Activated CD4-positive, alpha-beta T cell treated with anti-CD3 and anti-CD28 coated beads, Interleukin-2, amount 50 U/mL, for 16 hours (primary cell): ENCODE measurements around the gene DUSP2.

Source experiments
- DNase-seq: peaks from one replicate; pipeline ENCODE4 v3.0.0-alpha.2; 2020

Gene DUSP2

DNA sequence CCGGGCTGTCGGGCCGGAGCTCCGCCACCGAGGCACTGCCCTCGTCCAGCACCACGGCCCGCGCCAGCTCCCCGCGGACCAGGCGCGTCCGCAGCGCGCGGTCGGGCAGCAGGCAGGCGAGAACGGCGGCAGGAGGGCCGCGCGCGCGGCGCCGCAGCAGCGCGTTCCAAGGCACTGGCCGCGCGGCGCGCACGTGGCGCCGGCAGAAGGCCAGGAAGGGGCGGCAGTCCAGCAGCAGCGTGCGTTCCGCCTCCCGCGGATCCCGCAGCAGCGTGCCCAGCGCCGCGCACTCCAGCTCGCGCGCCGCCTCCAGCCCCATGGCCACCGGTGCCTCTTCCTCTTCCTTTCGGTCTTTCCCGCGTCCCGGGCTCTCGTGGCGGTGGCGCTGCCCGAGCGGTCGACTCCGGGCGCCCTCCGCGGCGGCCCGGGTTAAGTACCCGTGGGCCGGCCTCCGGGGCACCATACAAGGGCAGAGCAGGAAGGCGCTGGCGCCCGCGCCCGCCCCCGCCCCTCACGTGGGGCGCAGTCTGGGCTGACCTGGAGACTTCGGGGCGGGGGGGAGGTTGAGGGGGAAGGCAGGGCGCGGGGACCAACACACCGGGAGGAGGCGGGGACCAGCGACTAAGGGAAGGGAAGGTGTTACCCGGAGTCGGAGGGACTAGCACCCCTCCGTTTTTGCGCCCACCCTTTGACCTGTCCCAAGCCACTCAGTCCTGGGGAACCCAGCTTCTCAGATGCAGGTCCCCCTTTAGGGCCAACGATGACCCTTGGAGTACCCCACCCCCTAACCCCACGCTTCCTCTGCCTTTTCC, at the start of gene DUSP2:
TSS of gene DUSP2 (minus strand) at position 405 of the 812 bp plus-strand sequence. CDS start at position 319, 86 bp downstream.
- peak; percentile 94 for DNase-seq

DNA sequence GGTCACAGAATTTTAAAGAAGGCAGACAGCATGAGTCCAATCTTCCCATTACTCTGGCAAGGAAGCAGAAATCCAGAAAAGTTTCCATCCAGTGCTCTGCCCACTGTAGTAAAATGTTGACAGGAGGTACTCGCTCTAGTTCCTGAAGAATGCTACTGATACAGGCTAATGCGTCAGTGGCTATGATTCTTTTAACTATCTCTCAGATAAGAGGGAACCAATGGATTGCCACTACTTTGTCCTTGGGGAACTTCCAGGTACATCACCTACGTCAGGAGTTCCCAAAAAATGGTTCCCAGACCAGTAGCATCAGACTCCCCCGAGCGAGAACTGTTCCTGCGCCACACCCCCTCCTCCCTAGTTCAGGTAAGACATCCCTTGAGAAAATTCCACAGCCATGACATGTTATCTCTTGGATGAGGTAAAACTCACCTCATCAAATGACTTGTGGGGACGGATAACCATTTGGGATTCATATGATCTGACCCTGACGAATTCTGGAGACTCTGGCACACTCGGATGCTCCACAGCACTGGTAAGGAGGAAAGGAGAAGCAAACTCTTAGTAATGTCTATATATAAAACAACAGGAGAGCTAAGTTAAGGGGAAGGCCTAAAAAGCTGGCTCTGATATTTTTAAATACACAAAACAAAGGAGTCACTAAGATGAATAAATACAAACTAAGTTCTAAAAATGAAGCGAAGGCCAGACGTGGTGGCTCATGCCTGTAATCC, 46.9 kb upstream of the DUSP2 start:
- DNase-seq: no peak

DNA sequence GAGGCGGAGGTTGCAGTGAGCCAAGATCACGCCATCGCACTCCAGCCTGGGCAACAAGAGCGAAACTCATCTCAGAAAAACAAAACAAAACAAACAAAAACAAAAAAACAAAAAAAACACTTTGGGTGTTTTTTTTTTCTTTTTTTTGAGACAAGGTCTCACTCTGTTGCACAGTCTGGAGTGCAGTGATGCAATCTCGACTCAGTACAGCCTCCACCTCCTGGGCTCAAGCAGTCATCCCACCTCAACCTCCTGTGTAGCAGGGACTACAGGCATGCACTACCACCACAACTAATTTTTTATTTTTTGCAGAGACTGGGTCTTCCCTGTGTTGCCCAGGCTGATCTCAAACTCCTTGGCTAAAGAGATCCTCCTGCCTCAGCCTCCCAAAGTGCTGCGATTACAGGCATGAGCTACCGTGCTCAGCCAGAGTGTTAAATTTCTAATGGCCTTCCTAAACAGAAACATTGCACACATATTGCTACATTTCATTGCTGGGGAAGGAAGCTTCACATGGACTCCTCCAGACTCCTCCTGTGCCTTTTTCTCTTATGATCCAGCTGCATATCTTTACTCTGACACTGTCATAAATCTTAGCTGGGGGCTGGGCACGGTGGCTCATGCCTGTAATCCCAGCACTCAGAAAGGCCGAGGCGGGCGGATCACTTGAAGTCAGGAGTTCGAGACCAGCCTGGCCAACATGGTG, 43.7 kb upstream of the DUSP2 start:
- DNase-seq: no peak

GRCh38 chr2:96186562-96186961, 41.3 kb upstream of the DUSP2 start:
- no peak for DNase-seq

- no peak for DNase-seq
Observed at GRCh38 chr2:96185516-96185915, 40.3 kb upstream of the DUSP2 start.

DNA sequence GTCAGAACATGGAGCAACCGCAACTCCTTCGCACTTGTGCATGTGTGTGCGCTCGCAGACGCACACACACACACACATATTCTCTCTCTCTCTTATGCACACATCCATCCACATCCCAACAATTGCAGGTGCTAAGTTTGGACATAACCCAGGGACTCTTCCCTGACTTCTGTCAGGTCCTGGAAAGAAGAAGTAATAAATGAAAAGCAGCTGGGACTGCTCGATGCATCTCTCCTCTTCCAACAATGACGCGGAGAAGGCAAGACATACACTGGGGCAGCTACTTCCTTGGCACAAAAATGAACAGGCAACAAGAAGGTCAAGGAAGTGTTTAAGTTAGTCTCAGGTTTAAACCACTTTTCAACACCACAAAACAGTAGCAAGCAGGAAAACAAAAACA, 39.7 kb upstream of the DUSP2 start:
- DNase-seq: no peak

DNA sequence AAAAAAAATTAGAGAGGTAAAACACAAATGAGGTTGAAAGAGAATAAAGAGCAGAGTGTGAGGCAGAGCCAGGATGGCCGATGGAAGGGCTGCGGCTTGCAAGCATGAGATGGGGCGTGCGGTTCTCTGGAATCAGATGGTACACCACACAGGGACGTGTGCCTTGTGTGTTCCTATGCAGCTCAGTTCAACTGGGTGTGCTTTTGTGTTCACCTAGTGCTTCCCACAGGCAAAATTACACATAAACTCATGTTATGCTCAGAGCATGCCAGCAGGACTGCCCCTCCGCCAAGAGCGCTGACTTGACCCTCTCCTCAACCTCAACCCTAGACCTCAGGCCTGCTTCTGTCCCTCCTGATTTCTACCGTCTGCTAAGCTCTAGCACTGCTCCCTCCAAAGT, 38.9 kb upstream of the DUSP2 start:
- no peak for DNase-seq

DNA sequence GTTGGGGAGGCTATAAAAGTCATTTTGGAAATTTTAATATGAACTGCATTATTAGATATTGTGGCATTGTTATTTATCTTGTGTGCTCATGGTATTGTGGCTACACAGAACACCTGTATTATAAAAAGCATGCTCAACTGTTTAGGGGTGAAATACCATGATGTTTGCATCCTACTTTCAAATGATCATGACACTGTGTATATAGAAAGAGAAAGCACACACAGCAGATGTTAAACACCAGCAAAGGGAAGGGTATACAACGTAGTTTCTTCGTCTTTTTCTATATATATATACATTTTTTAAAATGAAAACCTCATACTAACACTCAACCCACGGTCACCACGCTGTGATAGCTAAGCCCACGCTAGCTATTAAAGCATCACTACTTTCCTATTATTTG, 36.3 kb upstream of the DUSP2 start:
- DNase-seq: no peak

GRCh38 chr2:96180521-96180920, 35.3 kb upstream of the DUSP2 start:
- no peak for DNase-seq

DNA sequence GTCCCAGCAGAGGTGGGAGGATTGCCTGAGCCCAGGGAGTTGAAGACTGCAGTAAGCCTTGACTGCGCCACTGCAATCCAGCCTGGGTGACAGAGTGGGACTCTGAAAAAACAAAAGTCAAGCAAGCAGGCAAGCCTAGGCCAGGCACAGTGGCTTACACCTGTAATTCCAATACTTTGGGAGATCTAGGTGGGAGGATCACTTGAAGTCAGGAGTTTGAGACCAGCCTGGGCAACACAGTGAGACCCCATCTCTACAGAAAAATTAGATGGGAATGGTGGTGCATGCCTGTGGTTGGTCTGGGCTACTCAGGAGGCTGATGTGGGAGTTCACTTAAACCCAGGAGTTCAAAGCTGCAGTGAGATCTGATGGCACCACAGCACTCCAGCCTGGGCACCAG, 34.8 kb upstream of the DUSP2 start:
- DNase-seq: no peak

DNA sequence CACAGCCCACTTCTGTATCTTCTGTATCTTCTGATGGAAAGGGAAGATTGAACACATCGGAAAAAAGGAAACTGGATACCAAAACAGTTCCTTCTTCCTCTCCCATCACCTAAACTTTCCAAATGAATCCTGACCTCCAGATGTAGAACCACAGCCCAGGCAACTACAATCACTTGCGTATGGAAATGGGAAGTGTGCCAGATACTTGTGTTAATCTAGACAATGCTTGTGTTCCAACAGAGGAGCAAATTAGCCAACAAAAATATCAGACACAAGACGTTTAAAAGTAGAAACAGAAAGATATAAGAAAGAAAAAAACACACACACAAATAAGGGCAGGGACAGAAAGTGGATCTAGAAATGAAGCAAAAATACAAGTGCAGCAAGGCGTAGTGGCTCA, 31.4 kb upstream of the DUSP2 start:
- DNase-seq: no peak

GRCh38 chr2:96175951-96176350, 30.7 kb upstream of the DUSP2 start:
- DNase-seq: no peak

GRCh38 chr2:96174251-96175144, 29.3 kb upstream of the DUSP2 start:
- peak; percentile 85 for DNase-seq

GRCh38 chr2:96171831-96172230, 26.6 kb upstream of the DUSP2 start:
- no peak for DNase-seq

DNA sequence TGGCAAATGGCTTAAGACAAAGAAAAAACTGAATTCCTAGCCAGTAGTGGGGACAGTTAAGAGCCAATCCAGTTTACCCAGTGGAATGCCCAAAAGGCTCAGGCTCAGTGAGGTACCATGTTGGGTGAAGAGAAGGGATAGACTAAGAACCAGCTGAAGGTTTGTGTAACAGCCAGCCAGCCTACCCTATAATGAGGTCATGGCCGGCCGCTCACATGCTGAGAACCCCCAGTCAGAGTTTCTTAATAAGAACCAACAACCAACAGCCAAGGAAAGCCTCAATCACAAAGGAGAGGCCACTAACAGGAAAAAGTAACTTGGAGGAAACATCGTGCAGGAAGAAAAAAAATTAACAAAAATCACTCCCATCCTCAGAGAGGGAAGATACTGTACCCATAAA, 25.4 kb upstream of the DUSP2 start:
- no peak for DNase-seq

DNA sequence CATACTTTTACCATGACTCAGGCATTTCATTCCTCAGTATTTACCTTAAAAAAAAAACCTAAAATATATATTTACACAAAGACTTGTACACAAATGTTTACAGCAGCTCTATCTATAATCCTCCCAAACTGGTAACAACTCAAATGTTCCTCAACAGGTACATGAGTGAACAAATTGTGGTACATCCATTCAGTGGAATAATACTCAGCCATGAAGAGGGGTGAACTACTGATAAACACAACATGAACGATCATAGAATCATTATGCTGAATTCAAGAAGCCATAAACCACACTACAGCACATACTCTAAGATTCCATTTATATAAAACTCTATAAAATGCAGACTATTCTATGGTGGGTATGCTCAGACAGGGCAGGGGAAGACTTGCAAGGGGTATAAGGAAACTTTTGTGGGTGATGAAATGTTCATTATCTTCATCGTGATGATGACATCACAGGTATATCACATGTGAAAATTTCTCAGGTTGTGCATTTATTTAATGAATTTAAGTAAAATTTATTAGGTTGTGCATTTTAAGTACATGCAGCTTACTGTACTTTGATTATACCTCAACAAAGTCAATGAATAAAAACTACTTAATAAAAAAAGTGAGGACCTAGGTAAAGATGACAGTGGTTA, 24.7 kb upstream of the DUSP2 start:
- DNase-seq: no peak

DNA sequence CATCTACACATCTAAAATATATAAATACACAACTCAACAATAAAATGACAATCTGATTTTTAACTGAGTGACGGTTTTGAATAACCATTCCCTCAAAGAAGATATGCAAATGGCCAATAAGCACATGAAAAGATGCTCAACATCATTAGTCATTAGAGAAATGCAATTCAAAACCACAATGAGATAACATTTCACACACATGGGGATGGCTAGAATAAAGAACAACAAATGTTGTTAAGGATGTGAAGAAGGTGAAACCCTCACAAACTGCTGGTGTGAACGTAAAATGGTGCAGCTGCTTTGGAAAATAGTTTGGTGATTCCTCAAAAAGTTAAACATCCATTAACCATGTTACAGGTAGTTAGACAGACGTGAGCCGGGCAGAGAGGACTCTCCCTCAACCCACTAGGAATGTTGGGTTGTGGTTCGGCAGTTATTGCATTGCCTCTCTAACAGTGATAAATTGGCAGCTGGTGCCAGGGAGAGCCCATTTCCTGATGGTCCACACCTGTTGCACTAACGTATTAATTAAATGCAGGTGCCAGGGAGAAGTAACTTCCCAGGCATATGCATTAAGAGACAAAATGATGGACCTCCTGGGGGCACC, 22.3 kb upstream of the DUSP2 start:
- DNase-seq: no peak

DNA sequence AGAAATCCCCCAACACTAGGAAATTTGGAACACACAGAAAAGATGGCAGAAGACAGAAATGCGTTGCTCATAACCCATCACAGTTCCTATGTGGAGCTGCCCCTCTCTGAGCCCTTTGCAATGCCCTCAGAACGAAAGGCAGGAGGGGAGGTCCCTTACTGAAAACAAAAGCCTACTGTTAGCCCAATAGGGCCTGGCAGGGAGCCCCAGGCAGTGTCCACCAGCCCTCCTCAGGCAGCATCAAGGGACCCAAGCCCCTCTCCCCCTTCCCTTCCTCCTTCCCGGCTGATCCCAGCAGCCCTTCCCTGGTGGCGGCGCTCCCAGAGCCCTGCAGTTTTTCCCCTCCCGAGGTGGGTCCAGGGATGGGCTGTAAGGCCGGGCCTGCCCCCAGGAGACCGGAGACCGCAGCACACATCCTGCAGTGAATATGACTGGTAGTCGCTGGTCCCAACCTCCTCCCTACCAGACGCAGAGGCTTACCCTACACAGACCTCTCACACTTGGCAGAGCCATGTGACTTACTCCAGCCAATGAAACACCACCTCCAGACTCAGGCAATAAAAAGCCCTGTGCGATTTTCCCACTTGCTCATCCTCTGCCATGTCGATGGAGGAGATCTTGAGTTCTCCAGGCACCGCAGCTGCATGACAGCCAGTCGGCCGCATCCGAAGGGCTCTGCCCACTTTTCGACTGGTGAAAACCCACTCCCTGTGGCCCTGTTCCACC, 19.4 kb upstream of the DUSP2 start:
- peak; percentile 90 for DNase-seq

- DNase-seq: no peak
Observed at GRCh38 chr2:96163768-96164429, 18.7 kb upstream of the DUSP2 start.

- DNase-seq: no peak
Observed at GRCh38 chr2:96163415-96163767, 18.2 kb upstream of the DUSP2 start.

- no peak for DNase-seq
Observed at GRCh38 chr2:96161898-96162297, 16.7 kb upstream of the DUSP2 start.
